GM19455 (cell line): ENCODE data around the gene CCDC141.

ENCODE experiments used
- ATAC-seq: cut with Tn5 transposase; IDR thresholded peaks from one replicate; pipeline ENCODE4 v1.9.1; 2021; ENCODE audit not compliant: unreplicated experiment

CCDC141 gene

GRCh38 chr2:178787155-178787554, 262.8 kb downstream of the CCDC141 start:
- ATAC-seq, result no peak

- no peak for ATAC-seq
Observed at GRCh38 chr2:178783889-178784288, 266.0 kb downstream of the CCDC141 start.

GRCh38 chr2:178782236-178782635, 267.7 kb downstream of the CCDC141 start:
- no peak for ATAC-seq
